Measurements from ENCODE around the gene GOLGA8A.
"Not testable (repeated sequence)": the region's sequence is repeated elsewhere in the genome, so short reads cannot be mapped to it uniquely, and the experiment has no call there.

DNA sequence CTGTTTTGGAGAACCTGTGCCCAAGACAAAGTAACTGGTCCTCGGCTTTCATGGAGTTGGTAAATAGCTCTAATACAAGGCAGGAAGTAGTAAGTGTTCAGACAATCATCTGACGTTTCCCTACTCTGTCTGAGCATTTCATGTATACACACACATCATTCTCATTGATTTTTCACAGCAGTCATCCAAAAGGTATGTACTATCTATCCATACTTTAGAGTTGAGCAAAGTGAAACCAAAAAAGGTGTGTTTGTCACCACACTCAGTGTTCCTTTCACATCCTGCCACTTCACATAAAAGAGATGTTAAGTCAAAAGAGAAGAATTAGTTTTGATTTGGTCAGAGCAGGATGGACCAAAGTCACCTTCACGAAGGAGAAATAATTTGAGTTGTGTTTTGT, 33.7 kb downstream of the GOLGA8A start:
- TF ChIP-seq, protein P1, sequence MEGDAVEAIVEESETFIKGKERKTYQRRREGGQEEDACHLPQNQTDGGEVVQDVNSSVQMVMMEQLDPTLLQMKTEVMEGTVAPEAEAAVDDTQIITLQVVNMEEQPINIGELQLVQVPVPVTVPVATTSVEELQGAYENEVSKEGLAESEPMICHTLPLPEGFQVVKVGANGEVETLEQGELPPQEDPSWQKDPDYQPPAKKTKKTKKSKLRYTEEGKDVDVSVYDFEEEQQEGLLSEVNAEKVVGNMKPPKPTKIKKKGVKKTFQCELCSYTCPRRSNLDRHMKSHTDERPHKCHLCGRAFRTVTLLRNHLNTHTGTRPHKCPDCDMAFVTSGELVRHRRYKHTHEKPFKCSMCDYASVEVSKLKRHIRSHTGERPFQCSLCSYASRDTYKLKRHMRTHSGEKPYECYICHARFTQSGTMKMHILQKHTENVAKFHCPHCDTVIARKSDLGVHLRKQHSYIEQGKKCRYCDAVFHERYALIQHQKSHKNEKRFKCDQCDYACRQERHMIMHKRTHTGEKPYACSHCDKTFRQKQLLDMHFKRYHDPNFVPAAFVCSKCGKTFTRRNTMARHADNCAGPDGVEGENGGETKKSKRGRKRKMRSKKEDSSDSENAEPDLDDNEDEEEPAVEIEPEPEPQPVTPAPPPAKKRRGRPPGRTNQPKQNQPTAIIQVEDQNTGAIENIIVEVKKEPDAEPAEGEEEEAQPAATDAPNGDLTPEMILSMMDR (IDR thresholded peaks at IDR 0.05) = not testable (repeated sequence)
- not testable (repeated sequence) for TF ChIP-seq POLR2A (IDR thresholded peaks at IDR 0.05)

All from heart left ventricle (tissue), 13 donors.